ENCODE measurements around the gene DGKB. TPM values are rescaled to one million over a fixed set of nuclear protein-coding genes. Genes with fewer than 3 reads are reported as not detected.
"Not testable (repeated sequence)": the region's sequence is repeated elsewhere in the genome, so short reads cannot be mapped to it uniquely, and the experiment has no call there.

The DGKB gene
- polyA plus RNA-seq, 1 of the 3 experiments (the other 2 are of a cell fraction) = 2.1 TPM

DNA sequence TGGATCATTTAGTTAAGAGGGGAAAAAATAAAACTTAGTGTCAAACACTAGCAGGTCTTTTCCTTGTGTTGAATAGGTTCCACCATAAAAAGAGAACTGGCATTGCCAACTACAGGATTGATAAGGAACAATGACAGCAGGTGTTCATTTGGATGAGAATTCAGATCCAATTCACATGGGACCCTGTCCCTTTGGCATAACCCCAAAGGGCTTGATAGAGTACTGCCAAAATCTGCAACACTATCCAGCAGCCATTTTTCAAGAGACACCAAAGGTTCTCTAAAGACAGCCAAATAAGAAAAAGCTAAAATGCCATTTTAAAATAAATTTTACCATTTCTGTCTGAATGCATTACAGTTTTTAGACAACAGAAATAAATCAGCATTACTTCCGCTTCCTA lies 422.3 kb downstream of the DGKB start:
- Histone ChIP-seq H3K27ac (ENCODE audit: low read depth in 2 of 2, low read length in 1 of 2) (no peak overlapping the region), H3K9me3 (no peaks in the 10 kb centered on the region), H3K79me2 (ENCODE audit: insufficient read depth) (no peaks in the 10 kb centered on the region), H3K36me3 (replicated peaks in 1 of 2; ENCODE audit: control insufficient read depth in 1 of 2, insufficient read depth in 2 of 2, low read length in 1 of 2) (no peaks in the 10 kb centered on the region), H3K4me2 (no peak overlapping the region), H3K4me1 (ENCODE audit: control insufficient read depth in 1 of 2, insufficient read depth in 2 of 2, low read depth in 1 of 2, low read length in 1 of 2) (no peaks in the 10 kb centered on the region), H3K9ac (no peak overlapping the region), H4K20me1 (ENCODE audit: insufficient read depth) (no peaks in the 10 kb centered on the region), H3K27me3 (ENCODE audit: insufficient read depth) (no peaks in the 10 kb centered on the region), H3K9me2 (no peaks in the 10 kb centered on the region), H3F3A (replicated peaks; ENCODE audit: insufficient read depth) (no peaks in the 10 kb centered on the region), H3K4me3 (ENCODE audit: low read depth in 2 of 2, low read length in 1 of 2) (no peak overlapping the region), H2AFZ (ENCODE audit: low read depth) (no peak overlapping the region)
- 66% methylated on average over 1 of the region's 1 CpG for WGBS (ENCODE audit: low lambda C conversion rate)
- ChIA-PET POLR2A (no interaction called here), CTCF (interaction anchor here (1.2 kb wide), 1 partner anchor 16 kb away, joined by 4 read pairs; no protein-coding TSS in a partner anchor)
- TF ChIP-seq RXRA (IDR thresholded peaks at IDR 0.05; ENCODE audit: borderline replicate concordance, low read depth) = no peak
- TF ChIP-seq POLR2AphosphoS5 (IDR thresholded peaks at IDR 0.05; ENCODE audit: low read depth, low read length) = no peak
- TF ChIP-seq SMC3 (IDR thresholded peaks at IDR 0.05; ENCODE audit: low read depth, low read length) = no peak
- no peak for TF ChIP-seq SIN3A (IDR thresholded peaks at IDR 0.05; ENCODE audit: borderline replicate concordance, low read depth, low read length)
- no peak for TF ChIP-seq GATA2 (CRISPR knock-in tag; IDR thresholded peaks at IDR 0.05)
- DNase-seq = no peak

DNA sequence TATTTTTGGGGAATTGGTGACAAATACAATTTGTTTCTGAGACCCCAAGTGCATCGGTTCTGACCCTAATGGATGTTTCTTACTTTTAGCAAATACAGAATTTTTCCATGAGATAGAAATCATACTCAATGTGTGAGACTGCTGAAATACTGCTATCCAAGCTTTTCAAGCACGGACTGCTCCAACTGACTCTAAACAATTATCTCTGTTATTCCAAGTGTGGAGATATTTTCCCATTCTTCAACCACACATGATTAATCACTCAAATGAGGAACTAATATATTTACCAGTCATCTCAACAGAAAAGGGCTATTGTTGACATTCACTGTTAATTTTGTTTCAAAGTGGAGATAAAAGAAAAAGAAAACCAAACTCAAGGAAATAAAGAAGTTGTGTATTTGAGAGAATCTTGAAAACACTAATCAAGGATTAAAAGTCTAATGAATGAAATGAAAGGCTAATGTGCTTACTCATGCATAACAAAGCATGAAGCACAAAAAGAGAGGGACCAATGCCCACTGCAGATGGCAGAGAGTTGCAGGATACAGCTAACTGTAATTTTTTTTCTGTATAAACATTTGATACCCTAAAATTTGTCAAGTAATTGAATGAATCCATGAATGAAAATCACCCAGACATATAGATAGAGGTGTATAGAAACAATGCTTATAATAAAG lies 423.6 kb downstream of the DGKB start:
- no peaks in the 10 kb centered on the region for H3K9me3 ChIP-seq
- H3K27ac ChIP-seq (ENCODE audit: low read depth in 2 of 2, low read length in 1 of 2) = no peak overlapping the region
- WGBS (ENCODE audit: low lambda C conversion rate) = 66% methylated on average over 2 of the region's 2 CpGs
- H3K9me2 ChIP-seq = no peaks in the 10 kb centered on the region
- no peak overlapping the region for H3K4me2 ChIP-seq
- no peaks in the 10 kb centered on the region for H4K20me1 ChIP-seq (ENCODE audit: insufficient read depth)
- no peaks in the 10 kb centered on the region for H3K4me1 ChIP-seq (ENCODE audit: control insufficient read depth in 1 of 2, insufficient read depth in 2 of 2, low read depth in 1 of 2, low read length in 1 of 2)
- no peak for TF ChIP-seq EZH2phosphoT487 (IDR thresholded peaks at IDR 0.05; ENCODE audit: borderline replicate concordance, low read depth)
- no peak for TF ChIP-seq TCF12 (IDR thresholded peaks at IDR 0.05)
- TF ChIP-seq, protein P1, sequence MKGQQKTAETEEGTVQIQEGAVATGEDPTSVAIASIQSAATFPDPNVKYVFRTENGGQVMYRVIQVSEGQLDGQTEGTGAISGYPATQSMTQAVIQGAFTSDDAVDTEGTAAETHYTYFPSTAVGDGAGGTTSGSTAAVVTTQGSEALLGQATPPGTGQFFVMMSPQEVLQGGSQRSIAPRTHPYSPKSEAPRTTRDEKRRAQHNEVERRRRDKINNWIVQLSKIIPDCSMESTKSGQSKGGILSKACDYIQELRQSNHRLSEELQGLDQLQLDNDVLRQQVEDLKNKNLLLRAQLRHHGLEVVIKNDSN (IDR thresholded peaks at IDR 0.05; ENCODE audit: borderline replicate concordance, low read depth) = no peak
- no peak for TF ChIP-seq RXRA (IDR thresholded peaks at IDR 0.05; ENCODE audit: borderline replicate concordance, low read depth)
- TF ChIP-seq, protein P2, sequence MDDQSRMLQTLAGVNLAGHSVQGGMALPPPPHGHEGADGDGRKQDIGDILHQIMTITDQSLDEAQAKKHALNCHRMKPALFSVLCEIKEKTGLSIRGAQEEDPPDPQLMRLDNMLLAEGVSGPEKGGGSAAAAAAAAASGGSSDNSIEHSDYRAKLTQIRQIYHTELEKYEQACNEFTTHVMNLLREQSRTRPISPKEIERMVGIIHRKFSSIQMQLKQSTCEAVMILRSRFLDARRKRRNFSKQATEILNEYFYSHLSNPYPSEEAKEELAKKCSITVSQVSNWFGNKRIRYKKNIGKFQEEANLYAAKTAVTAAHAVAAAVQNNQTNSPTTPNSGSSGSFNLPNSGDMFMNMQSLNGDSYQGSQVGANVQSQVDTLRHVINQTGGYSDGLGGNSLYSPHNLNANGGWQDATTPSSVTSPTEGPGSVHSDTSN (IDR thresholded peaks at IDR 0.05) = no peak
- TF ChIP-seq MEF2A (IDR thresholded peaks at IDR 0.05; ENCODE audit: borderline replicate concordance, low read depth) = no peak
- no peak for TF ChIP-seq RCOR1 (IDR thresholded peaks at IDR 0.05; ENCODE audit: low read length)
- TF ChIP-seq, protein P3, sequence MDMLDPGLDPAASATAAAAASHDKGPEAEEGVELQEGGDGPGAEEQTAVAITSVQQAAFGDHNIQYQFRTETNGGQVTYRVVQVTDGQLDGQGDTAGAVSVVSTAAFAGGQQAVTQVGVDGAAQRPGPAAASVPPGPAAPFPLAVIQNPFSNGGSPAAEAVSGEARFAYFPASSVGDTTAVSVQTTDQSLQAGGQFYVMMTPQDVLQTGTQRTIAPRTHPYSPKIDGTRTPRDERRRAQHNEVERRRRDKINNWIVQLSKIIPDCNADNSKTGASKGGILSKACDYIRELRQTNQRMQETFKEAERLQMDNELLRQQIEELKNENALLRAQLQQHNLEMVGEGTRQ (IDR thresholded peaks at IDR 0.05; ENCODE audit: borderline replicate concordance, low read depth, low read length) = no peak
- TF ChIP-seq POLR2AphosphoS5 (IDR thresholded peaks at IDR 0.05; ENCODE audit: low read depth, low read length) = no peak
- TF ChIP-seq NRF1 (IDR thresholded peaks at IDR 0.05; ENCODE audit: low read depth, low read length) = no peak
- no peak for TF ChIP-seq MXI1 (IDR thresholded peaks at IDR 0.05; ENCODE audit: low read depth, low read length)
- TF ChIP-seq NFIC (IDR thresholded peaks at IDR 0.05; ENCODE audit: borderline replicate concordance) = no peak
- no peak for TF ChIP-seq EP300 (IDR thresholded peaks at IDR 0.05; ENCODE audit: borderline replicate concordance in 1 of 2, low read depth in 1 of 2, low read length in 1 of 2)
- no peak for DNase-seq
- H2AFZ ChIP-seq (ENCODE audit: low read depth) = no peak overlapping the region
- H3F3A ChIP-seq (replicated peaks; ENCODE audit: insufficient read depth) = no peaks in the 10 kb centered on the region
- no peak overlapping the region for H3K4me3 ChIP-seq (ENCODE audit: low read depth in 2 of 2, low read length in 1 of 2)
- ChIA-PET CTCF (no interaction called here), POLR2A (no interaction called here)
- no peaks in the 10 kb centered on the region for H3K36me3 ChIP-seq (replicated peaks in 1 of 2; ENCODE audit: control insufficient read depth in 1 of 2, insufficient read depth in 2 of 2, low read length in 1 of 2)
- no peaks in the 10 kb centered on the region for H3K27me3 ChIP-seq (ENCODE audit: insufficient read depth)
- no peak overlapping the region for H3K9ac ChIP-seq
- no peaks in the 10 kb centered on the region for H3K79me2 ChIP-seq (ENCODE audit: insufficient read depth)

DNA sequence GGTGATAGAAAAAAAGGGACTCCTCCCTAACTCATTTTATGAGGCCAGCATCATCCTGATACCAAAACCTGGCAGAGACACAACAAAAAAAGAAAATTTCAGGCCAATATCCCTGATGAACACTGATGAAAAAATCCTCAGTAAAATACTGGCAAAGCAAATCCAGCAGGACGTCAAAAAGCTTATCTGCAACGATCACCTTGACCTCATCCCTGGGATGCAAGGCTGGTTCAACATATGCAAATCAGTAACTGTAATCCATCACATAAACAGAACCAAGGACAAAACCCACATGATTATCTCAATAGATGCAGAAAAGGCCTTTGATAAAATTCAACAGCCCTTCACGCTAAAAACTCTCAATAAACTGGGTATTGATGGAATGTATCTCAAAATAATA lies 440.8 kb downstream of the DGKB start:
- H3K4me2 ChIP-seq; H3K9me2 ChIP-seq; H2AFZ ChIP-seq (ENCODE audit: low read depth); H3K4me3 ChIP-seq (ENCODE audit: low read depth in 2 of 2, low read length in 1 of 2); H3K36me3 ChIP-seq (replicated peaks in 1 of 2; ENCODE audit: control insufficient read depth in 1 of 2, insufficient read depth in 2 of 2, low read length in 1 of 2); H3K27ac ChIP-seq (ENCODE audit: low read depth in 2 of 2, low read length in 1 of 2); H3F3A ChIP-seq (replicated peaks; ENCODE audit: insufficient read depth); H3K9me3 ChIP-seq; POLR2A ChIA-PET; H3K79me2 ChIP-seq (ENCODE audit: insufficient read depth); H3K9ac ChIP-seq; CTCF ChIA-PET; DNase-seq; H3K27me3 ChIP-seq (ENCODE audit: insufficient read depth); H3K4me1 ChIP-seq (ENCODE audit: control insufficient read depth in 1 of 2, insufficient read depth in 2 of 2, low read depth in 1 of 2, low read length in 1 of 2); H4K20me1 ChIP-seq (ENCODE audit: insufficient read depth): not testable (repeated sequence)
- 63% methylated on average over 3 of the region's 3 CpGs for WGBS (ENCODE audit: low lambda C conversion rate)

Data from SK-N-SH (cell line).